H9 (cell line): Measurements from ENCODE around the gene ASTN2. TPM values are rescaled to one million over a fixed set of nuclear protein-coding genes. Genes with fewer than 3 reads are reported as not detected.

Experiments used
- DNase-seq: peaks from one replicate; pipeline ENCODE4 v3.0.0-alpha.2; 2017
- H2AFZ ChIP-seq: one replicate; pipeline ENCODE4 v1.6.1; 2013; ENCODE audit warnings: mild to moderate bottlenecking, low read length, control low read depth, moderate library complexity
- H2AK5ac ChIP-seq: 2 replicates; pipeline ENCODE4 v1.6.1; 2013; ENCODE audit warnings: low read length, control low read depth, mixed read lengths; ENCODE audit not compliant: insufficient read length
- H2BK120ac ChIP-seq: one replicate; pipeline ENCODE4 v1.6.1; 2013; ENCODE audit warnings: low read depth, mild to moderate bottlenecking, low read length, control low read depth, inconsistent platforms; ENCODE audit not compliant: poor library complexity, severe bottlenecking
- H2BK12ac ChIP-seq: 2 replicates; pipeline ENCODE4 v1.6.1; 2013; ENCODE audit warnings: low read length, control low read depth, mixed read lengths, low read depth; ENCODE audit not compliant: insufficient read length
- H2BK15ac ChIP-seq: 2 replicates; pipeline ENCODE4 v1.6.1; 2013; ENCODE audit warnings: low read depth, low read length, control low read depth
- H2BK20ac ChIP-seq: one replicate; pipeline ENCODE4 v1.6.1; 2013; ENCODE audit warnings: low read depth, mild to moderate bottlenecking, low read length, control low read depth, inconsistent platforms; ENCODE audit not compliant: poor library complexity, severe bottlenecking
- H2BK5ac ChIP-seq: 2 replicates; pipeline ENCODE4 v1.6.1; 2013; ENCODE audit warnings: low read length, control low read depth, mixed read lengths; ENCODE audit not compliant: insufficient read length
- H3K14ac ChIP-seq: 2 replicates; pipeline ENCODE4 v1.6.1; 2013; ENCODE audit warnings: low read length, control low read depth; ENCODE audit not compliant: insufficient read depth
- H3K18ac ChIP-seq: 2 replicates; pipeline ENCODE4 v1.6.1; 2013; ENCODE audit warnings: low read depth, mild to moderate bottlenecking, mixed read lengths, low read length, control low read depth; ENCODE audit not compliant: insufficient read length
- H3K23ac ChIP-seq: 2 replicates; pipeline ENCODE4 v1.6.1; 2013; ENCODE audit warnings: low read length, control low read depth, mixed read lengths, low read depth; ENCODE audit not compliant: insufficient read length
- H3K23me2 ChIP-seq: 2 replicates; pipeline ENCODE4 v1.6.1; 2013; ENCODE audit warnings: low read depth, mild to moderate bottlenecking, mixed read lengths, low read length, control low read depth; ENCODE audit not compliant: insufficient read length, poor library complexity, severe bottlenecking
- H3K27ac ChIP-seq: 2 replicates; pipeline ENCODE4 v1.5.1; 2013; ENCODE audit warnings: low read length, control low read depth, mixed read lengths, low read depth; ENCODE audit not compliant: insufficient read length
- H3K27me3 ChIP-seq: 2 replicates; pipeline ENCODE4 v1.6.1; 2013; ENCODE audit warnings: low read length, control low read depth, inconsistent platforms; ENCODE audit not compliant: insufficient read depth
- H3K4ac ChIP-seq: 2 replicates; pipeline ENCODE4 v1.6.1; 2013; ENCODE audit warnings: low read depth, mild to moderate bottlenecking, control low read depth, inconsistent platforms, low read length, moderate library complexity
- H3K4me1 ChIP-seq: 2 replicates; pipeline ENCODE4 v1.6.1; 2013; ENCODE audit warnings: low read length, control low read depth, inconsistent platforms; ENCODE audit not compliant: insufficient read depth
- H3K4me2 ChIP-seq: 2 replicates; pipeline ENCODE4 v1.6.1; 2013; ENCODE audit warnings: low read length, control low read depth, mixed read lengths; ENCODE audit not compliant: insufficient read length, insufficient read depth
- H3K56ac ChIP-seq: 2 replicates; pipeline ENCODE4 v1.6.1; 2013; ENCODE audit warnings: low read depth, mild to moderate bottlenecking, mixed read lengths, low read length, control low read depth; ENCODE audit not compliant: insufficient read length
- H3K79me1 ChIP-seq: 2 replicates; pipeline ENCODE4 v1.6.1; 2013; ENCODE audit warnings: low read depth, mild to moderate bottlenecking, moderate library complexity, low read length, control low read depth, inconsistent platforms; ENCODE audit not compliant: insufficient read depth, poor library complexity, severe bottlenecking
- H3K79me2 ChIP-seq: 2 replicates; pipeline ENCODE4 v1.6.1; 2013; ENCODE audit warnings: low read length, control low read depth, inconsistent platforms; ENCODE audit not compliant: insufficient read depth
- H3K9ac ChIP-seq: 2 replicates; pipeline ENCODE4 v1.6.1; 2013; ENCODE audit warnings: low read length, control low read depth, mixed read lengths; ENCODE audit not compliant: insufficient read length; ENCODE audit errors: extremely low read depth
- H3K9me3 ChIP-seq: one replicate; pipeline ENCODE4 v1.6.1; 2013; ENCODE audit warnings: low read depth, low read length, inconsistent platforms; ENCODE audit not compliant: control insufficient read depth
- H3T11ph ChIP-seq: one replicate; pipeline ENCODE4 v1.6.1; 2013; ENCODE audit warnings: mild to moderate bottlenecking, low read length, control low read depth, inconsistent platforms
- H4K20me1 ChIP-seq: one replicate; pipeline ENCODE4 v1.6.1; 2013; ENCODE audit not compliant: control insufficient read depth, insufficient read length, insufficient read depth
- H4K5ac ChIP-seq: 2 replicates; pipeline ENCODE4 v1.6.1; 2013; ENCODE audit warnings: low read depth, mild to moderate bottlenecking, mixed read lengths, low read length, control low read depth; ENCODE audit not compliant: insufficient read length
- H4K8ac ChIP-seq: replicated peaks from 2 replicates; pipeline ENCODE4 v1.6.1; 2013; ENCODE audit warnings: low read length, control low read depth, mixed read lengths, low read depth; ENCODE audit not compliant: insufficient read length
- H4K91ac ChIP-seq: 2 replicates; pipeline ENCODE4 v1.6.1; 2013; ENCODE audit warnings: low read depth, mild to moderate bottlenecking, moderate library complexity, mixed read lengths, low read length, control low read depth; ENCODE audit not compliant: insufficient read length
- H3K27ac Mint-ChIP-seq, 3 experiments: 2 replicates in 2 of 3; 3 replicates in 1 of 3; pipeline ENCODE4 v1.8.0; 2020 to 2021; ENCODE audit warnings: mixed read lengths in 3 of 3, mild to moderate bottlenecking in 1 of 3, moderate library complexity in 1 of 3
- H3K27me3 Mint-ChIP-seq: 2 replicates; pipeline ENCODE4 v1.8.0; 2021; ENCODE audit warnings: low read depth, mild to moderate bottlenecking, moderate library complexity, mixed read lengths
- H3K36me3 Mint-ChIP-seq, 3 experiments: 2 replicates in 2 of 3; 3 replicates in 1 of 3; pipeline ENCODE4 v1.8.0; 2020 to 2021; ENCODE audit warnings: low read depth in 3 of 3, mixed read lengths in 3 of 3; ENCODE audit not compliant: insufficient read depth in 1 of 3
- H3K4me1 Mint-ChIP-seq, 2 experiments: 2 replicates each; pipeline ENCODE4 v1.8.0; 2020; ENCODE audit warnings: mixed read lengths in 2 of 2
- H3K4me3 Mint-ChIP-seq, 2 experiments: 2 replicates in 1 of 2; 3 replicates in 1 of 2; pipeline ENCODE4 v1.8.0; 2020 to 2021; ENCODE audit warnings: mild to moderate bottlenecking in 2 of 2, mixed read lengths in 2 of 2, moderate library complexity in 1 of 2
- H3K9me3 Mint-ChIP-seq, 2 experiments: 2 replicates in 1 of 2; 3 replicates in 1 of 2; pipeline ENCODE4 v1.8.0; 2020; ENCODE audit warnings: mild to moderate bottlenecking in 2 of 2, mixed read lengths in 2 of 2, moderate library complexity in 1 of 2
- CTCF ChIP-seq: fragments of 200-600 bp; sonication (generic); conservative IDR thresholded peaks from 3 replicates; pipeline ENCODE4 v1.8.0; 2021; ENCODE audit warnings: antibody characterized with exemption, mild to moderate bottlenecking
- WGBS: extraction: QIAGEN DNeasy Blood & Tissue Kit; methylation state at CpG from one replicate; pipeline ENCODE4 v1.1.7; 2013; ENCODE audit warnings: missing lambda C conversion rate, low lambda C conversion rate, mixed read lengths; ENCODE audit not compliant: insufficient read length; ENCODE audit errors: extremely low coverage; 5-methylcytosine and 5-hydroxymethylcytosine counted together
- total RNA-seq: library from RNA; stranded (reverse); gene quantifications from 2 replicates; pipeline ENCODE4 v1.2.1, GENCODE V29; 2021

The ASTN2 gene
- total RNA-seq, 1 experiment from 2014 or later, result 9.7 TPM

DNA sequence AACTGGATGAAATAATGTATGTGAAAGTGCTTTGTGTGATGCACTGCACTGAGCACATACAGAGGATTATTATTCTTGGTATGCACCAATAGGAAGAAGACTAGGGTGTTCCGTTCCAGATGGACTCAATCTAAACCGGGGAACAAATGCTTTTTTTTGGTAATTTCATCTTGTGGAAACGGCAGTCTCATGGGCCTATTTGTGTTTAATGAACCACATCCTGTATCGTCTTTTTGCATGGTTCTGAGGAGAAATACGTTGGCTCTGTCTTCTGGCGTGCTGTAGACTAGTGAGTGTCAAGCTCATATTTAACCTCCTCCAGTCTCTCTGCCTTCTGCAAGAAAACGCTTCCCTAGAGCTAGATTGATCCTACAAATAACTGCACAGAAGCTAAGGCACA, 697.7 kb downstream of the ASTN2 start:
- Histone ChIP-seq H3K14ac (no peak overlapping the region), H3K23me2 (no peaks in the 10 kb centered on the region), H3K79me1 (no peaks in the 10 kb centered on the region), H3K18ac (no peak overlapping the region), H2BK120ac (no peak overlapping the region), H3K79me2 (no peaks in the 10 kb centered on the region), H3K4me1 (peaks cover 11% of the 10 kb centered on the region; the same call in 1 of the 2 replicates), H2BK15ac (no peak overlapping the region), H4K8ac (no peak overlapping the region), H2BK5ac (no peak overlapping the region), H2AK5ac (no peak overlapping the region), H4K91ac (no peak overlapping the region), H2AFZ (no peak overlapping the region), H3K9me3 (no peaks in the 10 kb centered on the region), H3K56ac (no peak overlapping the region), H3K4me2 (no peak overlapping the region), H3K9ac (no peak overlapping the region), H4K20me1 (no peaks in the 10 kb centered on the region), H3T11ph (no peak overlapping the region), H2BK12ac (no peak overlapping the region), H2BK20ac (no peak overlapping the region), H3K23ac (no peak overlapping the region), H3K27ac (no peak overlapping the region), H3K27me3 (no peaks in the 10 kb centered on the region), H3K4ac (no peak overlapping the region), H4K5ac (no peak overlapping the region)
- no peak for DNase-seq
- Mint-ChIP-seq H3K36me3 (peaks cover 0 to 4% (median 0%) of the 10 kb centered on the region in 3 experiments; a peak in 2 of 7 replicates), H3K9me3 (no peaks in the 10 kb centered on the region), H3K27me3 (no peaks in the 10 kb centered on the region; the same call in 1 of the 2 replicates), H3K4me3 (no peak overlapping the region), H3K27ac (no peak overlapping the region), H3K4me1 (peaks cover 31 to 42% of the 10 kb centered on the region in 2 experiments)
- WGBS, result no CpG with 5 or more reads among the region's 7 CpGs
- no peak for TF ChIP-seq CTCF
